Neural progenitor cell (in vitro differentiated cells): ENCODE data around the gene GLS. TPM values are rescaled to one million over a fixed set of nuclear protein-coding genes. Genes with fewer than 3 reads are reported as not detected.

Source experiments
- DNase-seq: peaks from one replicate; pipeline ENCODE4 v3.0.0-alpha.2; 2016; ENCODE audit warnings: low spot score
- H2AFZ ChIP-seq: fragments of 200-600 bp; sonication (generic); replicated peaks from 2 replicates; pipeline ENCODE4 v1.6.1; 2016; ENCODE audit warnings: antibody characterized with exemption
- H3F3A ChIP-seq: fragments of 200-600 bp; sonication (generic); 2 replicates; pipeline ENCODE4 v1.6.1; 2016; ENCODE audit warnings: antibody characterized with exemption, low read depth
- H3K27ac ChIP-seq: fragments of 200-600 bp; sonication (generic); 2 replicates; pipeline ENCODE4 v1.5.1; 2016; ENCODE audit warnings: mild to moderate bottlenecking
- H3K27me3 ChIP-seq: fragments of 200-600 bp; sonication (generic); 2 replicates; pipeline ENCODE4 v1.6.1; 2016; ENCODE audit warnings: mild to moderate bottlenecking, moderate library complexity
- H3K36me3 ChIP-seq: fragments of 200-600 bp; sonication (generic); 2 replicates; pipeline ENCODE4 v1.5.1; 2016
- H3K4me1 ChIP-seq: fragments of 200-600 bp; sonication (generic); 2 replicates; pipeline ENCODE4 v1.6.1; 2016; ENCODE audit warnings: mixed run types
- H3K4me2 ChIP-seq: fragments of 200-600 bp; sonication (generic); 2 replicates; pipeline ENCODE4 v1.6.1; 2016
- H3K4me3 ChIP-seq: fragments of 200-600 bp; sonication (generic); 2 replicates; pipeline ENCODE4 v1.5.1; 2016
- H3K79me2 ChIP-seq: fragments of 200-600 bp; sonication (generic); 2 replicates; pipeline ENCODE4 v1.6.1; 2016; ENCODE audit warnings: low read depth
- H3K9ac ChIP-seq: fragments of 200-600 bp; sonication (generic); 2 replicates; pipeline ENCODE4 v1.6.1; 2016
- H3K9me3 ChIP-seq: fragments of 200-600 bp; sonication (generic); 2 replicates; pipeline ENCODE4 v1.5.1; 2016; ENCODE audit warnings: low read depth
- H4K20me1 ChIP-seq: fragments of 200-600 bp; sonication (generic); 2 replicates; pipeline ENCODE4 v1.6.1; 2016; ENCODE audit warnings: low read depth
- H3K27ac Mint-ChIP-seq: 3 replicates; pipeline ENCODE4 v1.8.0; 2021; ENCODE audit warnings: mixed read lengths
- H3K27me3 Mint-ChIP-seq: 2 replicates; pipeline ENCODE4 v1.8.0; 2022; ENCODE audit warnings: low read depth, mild to moderate bottlenecking, inconsistent platforms, moderate library complexity, mixed read lengths; ENCODE audit not compliant: insufficient read depth
- H3K36me3 Mint-ChIP-seq: 3 replicates; pipeline ENCODE4 v1.8.0; 2021; ENCODE audit warnings: mixed read lengths
- H3K4me1 Mint-ChIP-seq: 3 replicates; pipeline ENCODE4 v1.8.0; 2021; ENCODE audit warnings: mixed read lengths
- H3K4me3 Mint-ChIP-seq: 3 replicates; pipeline ENCODE4 v1.8.0; 2021; ENCODE audit warnings: mild to moderate bottlenecking, moderate library complexity, mixed read lengths
- H3K9me3 Mint-ChIP-seq: 3 replicates; pipeline ENCODE4 v1.8.0; 2020; ENCODE audit warnings: mixed read lengths
- EZH2 ChIP-seq: fragments of 200-600 bp; sonication (generic); IDR thresholded peaks from 2 replicates; pipeline ENCODE4 v1.6.1; 2017; ENCODE audit warnings: antibody characterized with exemption, mild to moderate bottlenecking, moderate library complexity
- EZH2phosphoT487 ChIP-seq: fragments of 200-600 bp; sonication (generic); IDR thresholded peaks from 2 replicates; pipeline ENCODE4 v1.6.1; 2017; ENCODE audit warnings: antibody characterized with exemption
- total RNA-seq: library from RNA; depleted of rRNA; stranded (reverse); fragments of >200 nt; gene quantifications from 2 replicates; pipeline ENCODE4 v1.2.3, GENCODE V29; 2015; ENCODE audit warnings: low replicate concordance
- TF ChIP-seq, protein P1 (sequence below): fragments of 200-600 bp; sonication (generic); IDR thresholded peaks from 2 replicates; pipeline ENCODE4 v1.5.1; 2017; ENCODE audit warnings: antibody characterized with exemption, mild to moderate bottlenecking

Gene GLS
- total RNA-seq, 1 donor from 2014 or later: 54.0 TPM

- Mint-ChIP-seq H3K4me1 (no peaks in the 10 kb centered on the region), H3K27me3 (no peaks in the 10 kb centered on the region), H3K36me3 (peaks cover 23% of the 10 kb centered on the region), H3K27ac (no peak overlapping the region), H3K9me3 (no peaks in the 10 kb centered on the region), H3K4me3 (no peak overlapping the region)
- Histone ChIP-seq H3F3A (no peaks in the 10 kb centered on the region), H2AFZ (no peak overlapping the region), H3K4me2 (no peak overlapping the region), H3K9ac (no peak overlapping the region), H3K9me3 (no peaks in the 10 kb centered on the region), H3K4me1 (peaks cover 6% of the 10 kb centered on the region), H3K36me3 (no peaks in the 10 kb centered on the region), H3K4me3 (no peak overlapping the region), H3K27me3 (no peaks in the 10 kb centered on the region), H4K20me1 (no peaks in the 10 kb centered on the region), H3K79me2 (no peaks in the 10 kb centered on the region), H3K27ac (no peak overlapping the region)
- TF ChIP-seq EZH2 (no peak), EZH2phosphoT487 (no peak)
- TF ChIP-seq, protein P1, sequence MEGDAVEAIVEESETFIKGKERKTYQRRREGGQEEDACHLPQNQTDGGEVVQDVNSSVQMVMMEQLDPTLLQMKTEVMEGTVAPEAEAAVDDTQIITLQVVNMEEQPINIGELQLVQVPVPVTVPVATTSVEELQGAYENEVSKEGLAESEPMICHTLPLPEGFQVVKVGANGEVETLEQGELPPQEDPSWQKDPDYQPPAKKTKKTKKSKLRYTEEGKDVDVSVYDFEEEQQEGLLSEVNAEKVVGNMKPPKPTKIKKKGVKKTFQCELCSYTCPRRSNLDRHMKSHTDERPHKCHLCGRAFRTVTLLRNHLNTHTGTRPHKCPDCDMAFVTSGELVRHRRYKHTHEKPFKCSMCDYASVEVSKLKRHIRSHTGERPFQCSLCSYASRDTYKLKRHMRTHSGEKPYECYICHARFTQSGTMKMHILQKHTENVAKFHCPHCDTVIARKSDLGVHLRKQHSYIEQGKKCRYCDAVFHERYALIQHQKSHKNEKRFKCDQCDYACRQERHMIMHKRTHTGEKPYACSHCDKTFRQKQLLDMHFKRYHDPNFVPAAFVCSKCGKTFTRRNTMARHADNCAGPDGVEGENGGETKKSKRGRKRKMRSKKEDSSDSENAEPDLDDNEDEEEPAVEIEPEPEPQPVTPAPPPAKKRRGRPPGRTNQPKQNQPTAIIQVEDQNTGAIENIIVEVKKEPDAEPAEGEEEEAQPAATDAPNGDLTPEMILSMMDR: no peak
- DNase-seq: no peak
These were observed 46.7 kb downstream of the GLS start for GRCh38 chr2:190927301-190927700.

DNA sequence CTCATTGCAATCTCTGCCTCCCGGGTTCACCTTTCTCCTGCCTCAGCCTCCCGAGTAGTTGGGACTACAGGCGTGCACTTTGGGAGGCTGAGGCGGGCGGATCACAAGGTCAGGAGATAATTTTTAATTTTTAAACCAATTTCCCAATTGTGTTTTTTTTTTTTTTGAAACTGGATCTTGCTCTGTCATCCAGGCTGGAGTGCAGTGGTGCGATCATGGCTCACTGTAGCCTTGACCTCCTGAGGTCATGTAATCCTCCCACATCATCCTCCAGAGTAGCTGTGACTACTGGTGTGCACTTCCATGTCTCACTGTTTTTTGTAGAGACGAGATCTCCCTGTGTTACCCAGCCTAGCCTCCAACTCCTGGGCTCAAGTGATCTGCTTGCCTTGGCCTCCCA, 49.3 kb downstream of the GLS start:
- Histone ChIP-seq H2AFZ (no peak overlapping the region), H3K36me3 (no peaks in the 10 kb centered on the region), H3F3A (no peaks in the 10 kb centered on the region), H3K27me3 (no peaks in the 10 kb centered on the region), H4K20me1 (no peaks in the 10 kb centered on the region), H3K27ac (no peak overlapping the region), H3K4me1 (peaks cover 4% of the 10 kb centered on the region), H3K4me3 (no peak overlapping the region), H3K79me2 (no peaks in the 10 kb centered on the region), H3K4me2 (no peak overlapping the region), H3K9ac (no peak overlapping the region), H3K9me3 (no peaks in the 10 kb centered on the region)
- no peak for TF ChIP-seq EZH2
- no peak for TF ChIP-seq EZH2phosphoT487
- Mint-ChIP-seq H3K27ac (no peak overlapping the region), H3K27me3 (no peaks in the 10 kb centered on the region), H3K4me1 (no peaks in the 10 kb centered on the region), H3K4me3 (no peak overlapping the region), H3K36me3 (peaks cover 8% of the 10 kb centered on the region), H3K9me3 (no peaks in the 10 kb centered on the region)
- DNase-seq: no peak

GRCh38 chr2:190930411-190930810, 49.8 kb downstream of the GLS start:
- Histone ChIP-seq H3K79me2 (no peaks in the 10 kb centered on the region), H3K4me3 (no peak overlapping the region), H3F3A (no peaks in the 10 kb centered on the region), H3K27me3 (no peaks in the 10 kb centered on the region), H4K20me1 (no peaks in the 10 kb centered on the region), H2AFZ (no peak overlapping the region), H3K4me1 (no peaks in the 10 kb centered on the region), H3K36me3 (peaks cover 4% of the 10 kb centered on the region), H3K9me3 (no peaks in the 10 kb centered on the region), H3K27ac (no peak overlapping the region), H3K4me2 (no peak overlapping the region), H3K9ac (no peak overlapping the region)
- H3K36me3 Mint-ChIP-seq: peaks cover 8% of the 10 kb centered on the region
- TF ChIP-seq, protein P1: no peak
- no peak overlapping the region for H3K27ac Mint-ChIP-seq
- no peak overlapping the region for H3K4me3 Mint-ChIP-seq
- H3K9me3 Mint-ChIP-seq: no peaks in the 10 kb centered on the region
- H3K4me1 Mint-ChIP-seq: no peaks in the 10 kb centered on the region
- no peak for DNase-seq
- no peaks in the 10 kb centered on the region for H3K27me3 Mint-ChIP-seq

- H3K4me1 Mint-ChIP-seq: no peaks in the 10 kb centered on the region
- Histone ChIP-seq H4K20me1 (no peaks in the 10 kb centered on the region), H3K79me2 (no peaks in the 10 kb centered on the region), H3K4me1 (no peaks in the 10 kb centered on the region), H2AFZ (no peak overlapping the region), H3F3A (no peaks in the 10 kb centered on the region), H3K36me3 (peaks cover 6% of the 10 kb centered on the region), H3K4me2 (no peak overlapping the region), H3K4me3 (no peak overlapping the region), H3K9ac (no peak overlapping the region), H3K9me3 (no peaks in the 10 kb centered on the region), H3K27me3 (no peaks in the 10 kb centered on the region), H3K27ac (no peak overlapping the region)
- H3K4me3 Mint-ChIP-seq: no peak overlapping the region
- H3K27me3 Mint-ChIP-seq: no peaks in the 10 kb centered on the region
- TF ChIP-seq, protein P1: no peak
- TF ChIP-seq EZH2 (no peak), EZH2phosphoT487 (no peak)
- DNase-seq: no peak
- no peaks in the 10 kb centered on the region for H3K9me3 Mint-ChIP-seq
- peaks cover 8% of the 10 kb centered on the region for H3K36me3 Mint-ChIP-seq
- no peak overlapping the region for H3K27ac Mint-ChIP-seq
These were observed 51.9 kb downstream of the GLS start for GRCh38 chr2:190932514-190932913.
